Sigmoid colon (tissue), 4 donors: Measurements from ENCODE around the gene CMC1.

ENCODE experiments used
- POLR2A ChIP-seq, 2 donors: fragments of 450-650 bp; IDR thresholded peaks; one replicate each; pipeline ENCODE4 v1.6.1; 2016; ENCODE audit warnings: antibody characterized with exemption in 2 of 2, mild to moderate bottlenecking in 2 of 2, moderate library complexity in 2 of 2
- POLR2AphosphoS5 ChIP-seq, 4 donors: sonication (generic); formaldehyde crosslinking; IDR thresholded peaks; one replicate each; pipeline ENCODE4 v1.6.1; 2017; ENCODE audit warnings: antibody characterized with exemption in 4 of 4
- TF ChIP-seq, protein P1 (sequence below), 4 experiments: fragments of 450-650 bp in 3 of 4; fragments of 200-600 bp in 1 of 4; IDR thresholded peaks; one replicate each; pipeline ENCODE4 v1.5.1; 2016 to 2019; ENCODE audit warnings: antibody characterized with exemption in 4 of 4, mild to moderate bottlenecking in 3 of 4, moderate library complexity in 2 of 4

DNA sequence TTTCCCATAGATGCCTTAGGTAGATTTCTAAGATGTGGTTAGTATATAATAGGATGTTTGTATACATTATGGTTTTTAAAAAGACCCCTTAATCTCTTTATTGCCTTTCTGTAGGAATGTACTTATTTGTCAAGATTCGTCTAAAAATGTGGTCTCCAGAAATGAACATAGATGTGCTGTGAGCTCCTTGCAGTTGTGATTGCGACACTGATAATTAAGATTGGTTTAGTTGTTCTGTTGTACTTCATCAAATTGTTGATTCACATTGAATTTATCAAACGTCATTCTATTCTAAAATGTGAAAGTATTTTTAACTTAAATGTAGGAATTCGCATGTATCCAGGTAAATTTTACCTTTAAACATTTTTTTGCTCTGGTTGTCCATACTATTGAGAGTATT is 51.2 kb downstream of the CMC1 start:
- no peak for TF ChIP-seq POLR2A (IDR thresholded peaks at IDR 0.05)
- TF ChIP-seq, protein P1, sequence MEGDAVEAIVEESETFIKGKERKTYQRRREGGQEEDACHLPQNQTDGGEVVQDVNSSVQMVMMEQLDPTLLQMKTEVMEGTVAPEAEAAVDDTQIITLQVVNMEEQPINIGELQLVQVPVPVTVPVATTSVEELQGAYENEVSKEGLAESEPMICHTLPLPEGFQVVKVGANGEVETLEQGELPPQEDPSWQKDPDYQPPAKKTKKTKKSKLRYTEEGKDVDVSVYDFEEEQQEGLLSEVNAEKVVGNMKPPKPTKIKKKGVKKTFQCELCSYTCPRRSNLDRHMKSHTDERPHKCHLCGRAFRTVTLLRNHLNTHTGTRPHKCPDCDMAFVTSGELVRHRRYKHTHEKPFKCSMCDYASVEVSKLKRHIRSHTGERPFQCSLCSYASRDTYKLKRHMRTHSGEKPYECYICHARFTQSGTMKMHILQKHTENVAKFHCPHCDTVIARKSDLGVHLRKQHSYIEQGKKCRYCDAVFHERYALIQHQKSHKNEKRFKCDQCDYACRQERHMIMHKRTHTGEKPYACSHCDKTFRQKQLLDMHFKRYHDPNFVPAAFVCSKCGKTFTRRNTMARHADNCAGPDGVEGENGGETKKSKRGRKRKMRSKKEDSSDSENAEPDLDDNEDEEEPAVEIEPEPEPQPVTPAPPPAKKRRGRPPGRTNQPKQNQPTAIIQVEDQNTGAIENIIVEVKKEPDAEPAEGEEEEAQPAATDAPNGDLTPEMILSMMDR (IDR thresholded peaks at IDR 0.05) = no peak
- no peak for TF ChIP-seq POLR2AphosphoS5 (IDR thresholded peaks at IDR 0.05)
